Measurements from ENCODE around the gene DZIP1.

DZIP1 gene

DNA sequence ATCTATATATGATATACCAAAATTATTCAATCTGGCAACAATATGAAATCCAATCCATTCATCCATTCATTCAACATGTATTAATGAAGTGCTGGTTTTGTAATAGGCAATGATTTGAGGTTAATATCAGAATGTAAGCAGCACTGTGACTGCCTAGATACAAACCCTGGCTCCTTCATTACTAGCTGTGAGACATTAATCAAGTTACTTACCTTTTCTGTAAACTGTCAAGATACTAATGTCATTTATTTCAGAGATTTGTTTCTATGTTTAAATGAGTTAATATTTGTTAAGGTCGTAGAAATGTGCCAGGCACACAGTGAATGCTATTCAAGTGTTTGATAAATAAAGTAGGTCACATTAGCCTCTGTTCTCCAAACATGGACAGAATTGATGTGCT lies 51.0 kb downstream of the DZIP1 start:
- DNase-seq (ENCODE audit: low read depth): no peak
- TF ChIP-seq, protein P1, sequence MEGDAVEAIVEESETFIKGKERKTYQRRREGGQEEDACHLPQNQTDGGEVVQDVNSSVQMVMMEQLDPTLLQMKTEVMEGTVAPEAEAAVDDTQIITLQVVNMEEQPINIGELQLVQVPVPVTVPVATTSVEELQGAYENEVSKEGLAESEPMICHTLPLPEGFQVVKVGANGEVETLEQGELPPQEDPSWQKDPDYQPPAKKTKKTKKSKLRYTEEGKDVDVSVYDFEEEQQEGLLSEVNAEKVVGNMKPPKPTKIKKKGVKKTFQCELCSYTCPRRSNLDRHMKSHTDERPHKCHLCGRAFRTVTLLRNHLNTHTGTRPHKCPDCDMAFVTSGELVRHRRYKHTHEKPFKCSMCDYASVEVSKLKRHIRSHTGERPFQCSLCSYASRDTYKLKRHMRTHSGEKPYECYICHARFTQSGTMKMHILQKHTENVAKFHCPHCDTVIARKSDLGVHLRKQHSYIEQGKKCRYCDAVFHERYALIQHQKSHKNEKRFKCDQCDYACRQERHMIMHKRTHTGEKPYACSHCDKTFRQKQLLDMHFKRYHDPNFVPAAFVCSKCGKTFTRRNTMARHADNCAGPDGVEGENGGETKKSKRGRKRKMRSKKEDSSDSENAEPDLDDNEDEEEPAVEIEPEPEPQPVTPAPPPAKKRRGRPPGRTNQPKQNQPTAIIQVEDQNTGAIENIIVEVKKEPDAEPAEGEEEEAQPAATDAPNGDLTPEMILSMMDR (IDR thresholded peaks at IDR 0.05; ENCODE audit: control insufficient read depth, insufficient read depth, low read depth, low read length, missing control alignments): no peak
- H3K4me3 ChIP-seq (ENCODE audit: control insufficient read depth, low read depth, low read length): no peak overlapping the region

GRCh38 chr13:95588721-95589120 lies 55.8 kb downstream of the DZIP1 start:
- TF ChIP-seq, protein P1 (IDR thresholded peaks at IDR 0.05; ENCODE audit: control insufficient read depth, insufficient read depth, low read depth, low read length, missing control alignments): no peak
- H3K4me3 ChIP-seq (ENCODE audit: control insufficient read depth, low read depth, low read length): no peak overlapping the region
- DNase-seq (ENCODE audit: low read depth): peak; percentile 13

DNA sequence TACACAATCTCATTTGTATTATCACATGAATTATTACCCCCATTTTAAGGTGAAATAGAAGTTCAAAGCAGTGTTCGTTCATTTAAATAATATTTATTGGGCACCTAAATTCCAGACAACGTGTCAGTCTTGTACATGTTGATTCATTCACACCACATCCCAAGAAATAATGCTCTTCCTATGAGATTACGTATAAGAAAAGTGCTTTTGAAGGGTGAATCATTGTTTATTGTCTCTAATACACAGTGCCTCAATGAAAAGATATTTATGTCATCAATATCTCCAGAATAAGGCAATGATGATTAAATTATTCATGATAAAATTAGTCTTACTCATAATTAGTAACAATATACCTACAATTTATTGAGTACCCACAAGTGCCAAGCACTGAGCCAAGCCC lies 56.4 kb downstream of the DZIP1 start:
- H3K4me3 ChIP-seq (ENCODE audit: control insufficient read depth, low read depth, low read length): no peak overlapping the region
- no peak for DNase-seq (ENCODE audit: low read depth)
- TF ChIP-seq, protein P1 (IDR thresholded peaks at IDR 0.05; ENCODE audit: control insufficient read depth, insufficient read depth, low read depth, low read length, missing control alignments): no peak

- TF ChIP-seq, protein P1 (IDR thresholded peaks at IDR 0.05; ENCODE audit: control insufficient read depth, insufficient read depth, low read depth, low read length, missing control alignments): no peak
- DNase-seq (ENCODE audit: low read depth): no peak
- no peak overlapping the region for H3K4me3 ChIP-seq (ENCODE audit: control insufficient read depth, low read depth, low read length)
These were observed 58.6 kb downstream of the DZIP1 start for GRCh38 chr13:95585867-95586266.

DNA sequence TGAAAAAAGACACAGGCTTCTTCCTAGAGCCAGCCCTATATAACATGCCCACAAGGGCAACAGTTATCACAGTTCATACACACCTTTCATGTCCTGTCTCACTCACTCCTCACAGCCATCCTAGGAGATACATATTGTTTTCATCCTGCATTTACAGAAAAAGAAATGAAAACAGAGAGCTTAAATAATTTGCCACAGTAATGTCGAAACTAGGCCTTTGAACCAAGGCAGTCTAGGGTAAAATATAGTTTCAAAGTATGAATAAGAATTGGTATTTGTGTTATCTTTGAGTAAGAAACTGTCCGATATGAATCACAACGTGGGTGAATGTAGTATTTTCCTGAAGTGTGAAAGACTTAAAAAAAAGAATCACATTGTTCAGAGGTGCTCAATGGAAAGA lies 65.2 kb downstream of the DZIP1 start:
- no peak overlapping the region for H3K4me3 ChIP-seq (ENCODE audit: control insufficient read depth, low read depth, low read length)
- TF ChIP-seq, protein P1 (IDR thresholded peaks at IDR 0.05; ENCODE audit: control insufficient read depth, insufficient read depth, low read depth, low read length, missing control alignments): no peak
- no peak for DNase-seq (ENCODE audit: low read depth)

DNA sequence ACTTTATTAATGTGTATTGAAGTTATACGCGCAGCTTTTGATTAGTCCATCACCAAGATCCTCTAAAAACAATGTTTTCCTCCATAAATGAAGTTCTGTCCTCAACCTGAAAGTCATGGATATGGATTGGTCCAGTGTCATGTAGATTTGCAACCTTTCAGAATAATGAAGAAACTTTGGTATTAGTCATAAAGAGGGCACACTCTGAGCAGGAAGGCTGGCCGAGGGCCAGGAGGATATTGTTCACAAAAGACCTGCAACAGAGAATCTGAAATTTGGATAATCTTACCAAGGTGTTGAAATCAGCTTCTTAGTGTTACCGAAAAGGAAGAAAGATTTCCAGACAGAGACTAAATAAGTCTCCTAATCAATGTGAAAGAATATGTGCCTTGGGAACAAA lies 71.3 kb downstream of the DZIP1 start:
- H3K4me3 ChIP-seq (ENCODE audit: control insufficient read depth, low read depth, low read length): no peak overlapping the region
- TF ChIP-seq, protein P1 (IDR thresholded peaks at IDR 0.05; ENCODE audit: control insufficient read depth, insufficient read depth, low read depth, low read length, missing control alignments): no peak
- peak; percentile 1 for DNase-seq (ENCODE audit: low read depth)

GRCh38 chr13:95571941-95572340 lies 72.6 kb downstream of the DZIP1 start:
- no peak for DNase-seq (ENCODE audit: low read depth)
- TF ChIP-seq, protein P1 (IDR thresholded peaks at IDR 0.05; ENCODE audit: control insufficient read depth, insufficient read depth, low read depth, low read length, missing control alignments): no peak
- H3K4me3 ChIP-seq (ENCODE audit: control insufficient read depth, low read depth, low read length): no peak overlapping the region
